DMS153 (cell line): Measurements from ENCODE around the gene ABCA13.

Experiments
- DNase-seq: peaks from one replicate; lab custom pipeline; 2025; lab: John Stamatoyannopoulos, UW

The ABCA13 gene

GRCh38 chr7:48245751-48246472, 74.7 kb downstream of the ABCA13 start:
- DNase-seq: no peak

DNA sequence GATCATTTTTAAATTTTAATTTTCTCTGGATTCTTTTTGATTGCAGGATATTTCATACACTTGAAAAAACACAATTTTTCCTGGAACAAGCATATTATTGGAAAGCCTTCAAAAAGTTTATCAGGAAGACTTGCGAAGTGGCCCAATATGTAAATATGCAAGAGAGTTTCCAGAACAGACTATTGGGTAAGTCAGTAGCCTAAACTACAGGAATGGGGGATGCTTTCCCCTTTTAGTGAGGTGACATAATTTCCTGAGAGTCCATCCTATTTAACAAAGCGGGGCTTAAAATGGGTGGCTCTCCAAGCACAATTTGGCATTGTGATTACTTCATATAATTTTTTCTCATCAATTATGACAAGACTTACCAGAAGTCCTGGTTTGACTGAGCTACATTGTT, 77.9 kb downstream of the ABCA13 start:
- no peak for DNase-seq

DNA sequence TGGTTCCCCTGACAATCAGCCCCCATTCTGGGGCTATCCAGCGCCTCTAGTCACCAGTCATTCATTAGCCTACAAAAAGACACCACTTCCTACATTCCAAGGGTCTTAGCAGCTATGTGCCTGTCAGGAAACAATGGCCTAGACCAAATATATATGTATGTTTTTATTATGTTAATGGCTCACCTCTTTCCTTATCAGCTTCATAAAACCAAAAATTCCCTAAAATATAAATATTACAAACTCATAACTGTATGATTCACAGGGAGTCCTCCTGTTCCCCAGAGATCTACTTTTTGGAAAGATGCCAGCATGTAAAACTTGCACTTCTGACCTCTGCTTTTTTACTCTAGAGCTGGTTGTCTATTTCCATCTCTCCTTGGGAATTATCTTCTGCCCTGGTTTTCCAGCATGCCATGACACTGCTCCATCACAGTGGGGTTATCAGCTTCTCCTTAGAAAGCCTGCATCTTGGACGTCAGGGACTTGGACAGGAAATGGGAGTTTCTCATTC, 79.2 kb downstream of the ABCA13 start:
- DNase-seq: no peak

DNA sequence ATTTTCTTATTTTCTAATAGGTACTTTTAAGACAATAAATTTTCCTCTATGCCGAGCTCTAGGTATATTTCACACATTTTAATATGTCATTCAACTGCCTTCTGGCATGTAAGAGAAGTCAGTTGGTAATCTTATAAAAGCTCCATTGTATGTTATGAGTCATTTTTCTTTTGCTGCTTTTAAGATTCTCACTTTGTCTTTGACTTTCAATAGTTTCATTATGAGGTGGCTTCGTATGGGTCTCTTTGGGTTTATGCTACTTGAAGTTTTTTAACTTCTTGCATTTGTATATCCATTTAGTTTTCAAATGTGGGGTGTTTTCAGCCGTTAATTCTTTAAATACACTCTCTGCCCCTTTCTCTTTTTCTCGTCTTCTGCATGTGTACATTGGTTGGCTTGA, 80.5 kb downstream of the ABCA13 start:
- no peak for DNase-seq

DNA sequence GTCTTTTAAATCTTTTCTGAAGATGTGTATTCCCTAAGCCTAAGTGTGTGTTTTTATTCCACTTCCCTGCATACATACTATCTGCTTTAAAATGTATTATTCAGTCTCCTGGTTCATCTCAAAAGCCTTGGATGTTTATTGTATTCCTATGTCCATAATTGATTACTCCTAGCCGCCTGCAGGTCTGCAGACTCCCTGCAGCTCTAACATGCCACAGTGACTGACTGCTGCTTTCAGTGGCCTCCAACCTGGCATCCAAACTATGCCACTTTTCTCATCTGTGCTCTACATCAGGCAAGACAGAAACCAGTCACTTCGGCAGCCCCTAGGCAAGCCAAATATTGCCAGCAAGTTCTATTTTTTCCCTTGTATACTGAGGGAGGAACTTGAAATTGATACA, 81.7 kb downstream of the ABCA13 start:
- no peak for DNase-seq

GRCh38 chr7:48255046-48255445, 83.8 kb downstream of the ABCA13 start:
- no peak for DNase-seq

- DNase-seq: no peak
Measured at GRCh38 chr7:48259463-48260280, 88.4 kb downstream of the ABCA13 start.

DNA sequence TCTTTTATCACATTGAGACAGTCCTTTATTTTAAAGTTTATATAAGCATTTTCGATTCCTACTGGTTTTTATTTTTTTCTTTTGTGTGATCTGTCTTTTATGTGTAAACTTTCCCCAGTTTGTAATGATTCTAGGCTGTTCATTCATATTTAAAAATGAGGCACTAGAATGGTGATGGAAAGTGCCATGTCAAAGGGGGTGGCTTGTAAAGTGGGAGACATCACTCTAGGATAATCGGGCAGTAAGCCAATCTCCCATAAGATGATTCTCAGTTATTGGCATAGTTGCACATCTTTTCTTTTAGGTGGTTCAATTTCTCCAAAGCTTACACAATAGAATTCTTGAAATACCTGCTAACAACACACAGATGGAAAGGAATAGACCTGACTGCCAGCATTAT, 90.4 kb downstream of the ABCA13 start:
- DNase-seq: no peak

DNA sequence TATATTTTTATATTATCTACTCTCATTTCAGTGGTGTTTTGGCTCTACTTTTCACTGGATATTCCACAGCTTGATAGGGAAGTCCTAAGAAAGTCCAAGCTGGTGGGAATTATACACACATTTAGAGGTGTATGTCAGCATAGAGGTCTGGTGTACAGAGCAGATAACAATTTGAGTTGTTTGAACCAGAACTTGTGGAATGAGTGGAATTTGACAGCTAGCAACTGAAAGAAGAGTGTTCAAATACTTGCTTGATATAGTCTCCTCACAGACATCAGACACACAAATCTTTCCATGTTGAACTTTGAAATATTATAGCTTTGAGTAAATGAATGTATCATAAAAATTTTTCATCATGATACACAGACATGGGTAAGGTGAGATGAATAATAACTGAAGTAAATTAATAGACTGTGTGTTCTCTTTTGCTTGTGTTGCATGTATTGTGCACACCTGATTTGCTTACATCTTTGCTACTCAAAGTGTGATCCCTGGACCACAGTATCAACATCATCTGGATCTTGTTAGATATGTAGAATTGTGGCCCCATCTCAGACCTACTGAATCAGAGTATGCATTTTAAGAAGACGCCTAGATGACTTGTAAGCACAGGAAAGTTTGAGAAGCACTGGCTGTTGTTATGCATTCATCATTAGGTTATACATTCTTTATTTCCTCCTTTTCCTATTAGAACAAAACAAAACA, 91.5 kb downstream of the ABCA13 start:
- no peak for DNase-seq

DNA sequence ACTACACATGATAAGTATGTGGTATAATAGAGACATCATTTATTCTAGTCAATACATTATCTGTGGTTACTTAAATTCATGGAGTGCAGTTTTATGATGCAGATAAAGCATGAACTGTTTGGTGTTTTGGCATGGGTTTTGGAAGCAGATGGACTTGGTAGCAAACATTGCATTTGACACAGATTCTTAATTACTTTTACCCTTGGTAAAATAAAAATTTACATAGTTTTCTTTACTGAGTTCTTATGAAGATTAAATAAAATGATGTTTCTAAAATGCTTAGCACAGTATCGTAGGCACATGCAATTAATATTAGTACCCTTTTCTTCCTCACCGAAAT, 92.0 kb downstream of the ABCA13 start:
- DNase-seq: no peak

- DNase-seq: no peak
Measured at GRCh38 chr7:48269066-48269465, 97.8 kb downstream of the ABCA13 start.

DNA sequence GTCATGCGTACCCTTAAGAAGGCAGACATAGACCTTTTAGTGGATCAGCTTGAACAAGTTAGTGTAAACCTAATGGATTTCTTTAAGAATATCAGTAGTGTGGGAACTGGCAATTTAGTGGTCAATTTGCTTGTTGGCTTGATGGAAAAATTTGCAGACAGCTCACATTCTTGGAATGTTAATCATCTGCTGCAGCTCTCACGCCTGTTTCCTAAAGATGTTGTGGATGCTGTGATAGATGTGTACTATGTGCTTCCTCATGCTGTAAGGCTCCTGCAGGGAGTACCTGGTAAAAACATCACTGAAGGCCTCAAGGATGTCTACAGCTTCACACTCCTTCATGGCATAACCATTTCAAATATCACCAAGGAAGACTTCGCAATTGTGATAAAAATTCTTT, 103.4 kb downstream of the ABCA13 start:
- no peak for DNase-seq

DNA sequence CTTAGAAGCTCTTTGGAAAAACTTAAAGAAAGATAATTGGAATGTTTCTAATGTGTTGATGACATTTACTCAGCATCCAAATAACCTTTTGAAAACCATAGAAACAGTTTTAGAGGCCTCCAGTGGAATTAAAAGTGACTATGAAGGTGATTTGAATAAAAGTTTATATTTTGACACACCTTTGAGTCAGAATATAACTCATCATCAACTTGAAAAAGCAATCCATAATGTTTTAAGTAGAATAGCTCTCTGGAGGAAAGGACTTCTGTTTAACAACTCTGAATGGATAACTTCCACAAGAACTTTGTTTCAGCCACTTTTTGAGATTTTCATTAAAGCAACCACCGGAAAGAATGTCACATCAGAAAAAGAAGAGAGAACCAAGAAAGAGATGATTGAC, 108.2 kb downstream of the ABCA13 start:
- DNase-seq: no peak

- no peak for DNase-seq
Measured at GRCh38 chr7:48280100-48280499, 108.8 kb downstream of the ABCA13 start.

GRCh38 chr7:48285373-48285772, 114.1 kb downstream of the ABCA13 start:
- DNase-seq: no peak

- no peak for DNase-seq
Measured at GRCh38 chr7:48286836-48287235, 115.6 kb downstream of the ABCA13 start.

GRCh38 chr7:48289656-48290055, 118.4 kb downstream of the ABCA13 start:
- DNase-seq: no peak

DNA sequence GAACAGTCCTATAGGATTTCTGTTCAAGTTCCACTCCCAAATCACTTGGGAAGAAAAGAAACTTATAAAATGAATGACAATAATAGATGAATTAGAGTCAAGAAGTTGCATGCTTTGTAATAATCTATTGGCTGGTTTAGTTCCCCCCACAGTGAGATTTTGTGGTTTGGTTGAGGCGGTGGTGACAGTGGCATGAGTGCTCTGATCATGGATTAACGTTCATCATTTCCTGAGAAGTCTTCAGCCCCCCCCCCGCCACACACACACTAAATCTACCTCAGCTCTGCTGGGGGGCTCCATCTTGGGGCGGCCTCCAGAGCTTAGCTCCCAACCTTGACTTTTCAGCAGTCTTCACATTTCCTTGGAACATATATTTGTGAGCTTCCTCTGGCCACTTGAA, 121.7 kb downstream of the ABCA13 start:
- no peak for DNase-seq

GRCh38 chr7:48295296-48295971, 124.2 kb downstream of the ABCA13 start:
- no peak for DNase-seq

- no peak for DNase-seq
Measured at GRCh38 chr7:48296966-48297365, 125.7 kb downstream of the ABCA13 start.

DNA sequence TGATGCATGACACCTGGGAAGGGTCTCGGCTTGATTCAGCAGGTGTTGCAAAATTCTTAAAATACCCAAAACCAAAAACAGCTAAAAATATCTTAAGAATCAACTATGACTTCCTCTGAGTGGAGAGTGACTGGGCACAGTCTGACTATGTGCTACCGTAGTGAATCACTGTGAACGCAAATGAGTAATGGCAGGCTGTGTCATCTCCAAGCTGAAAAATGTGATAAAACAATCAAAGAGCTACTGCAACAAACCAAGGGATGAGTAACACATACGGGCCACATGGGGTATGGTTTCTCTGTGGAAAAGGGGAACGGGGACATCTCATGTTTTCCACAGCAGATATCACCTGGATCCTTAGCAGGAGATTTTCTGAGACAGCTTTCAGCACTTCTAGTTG, 127.5 kb downstream of the ABCA13 start:
- no peak for DNase-seq

GRCh38 chr7:48299580-48300169, 128.4 kb downstream of the ABCA13 start:
- peak; percentile 64 for DNase-seq
